ENCODE results near the gene SERPINA5.

SERPINA5 gene, protein sequence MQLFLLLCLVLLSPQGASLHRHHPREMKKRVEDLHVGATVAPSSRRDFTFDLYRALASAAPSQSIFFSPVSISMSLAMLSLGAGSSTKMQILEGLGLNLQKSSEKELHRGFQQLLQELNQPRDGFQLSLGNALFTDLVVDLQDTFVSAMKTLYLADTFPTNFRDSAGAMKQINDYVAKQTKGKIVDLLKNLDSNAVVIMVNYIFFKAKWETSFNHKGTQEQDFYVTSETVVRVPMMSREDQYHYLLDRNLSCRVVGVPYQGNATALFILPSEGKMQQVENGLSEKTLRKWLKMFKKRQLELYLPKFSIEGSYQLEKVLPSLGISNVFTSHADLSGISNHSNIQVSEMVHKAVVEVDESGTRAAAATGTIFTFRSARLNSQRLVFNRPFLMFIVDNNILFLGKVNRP
- total RNA-seq = 0 reads per million in 3 experiments

DNA sequence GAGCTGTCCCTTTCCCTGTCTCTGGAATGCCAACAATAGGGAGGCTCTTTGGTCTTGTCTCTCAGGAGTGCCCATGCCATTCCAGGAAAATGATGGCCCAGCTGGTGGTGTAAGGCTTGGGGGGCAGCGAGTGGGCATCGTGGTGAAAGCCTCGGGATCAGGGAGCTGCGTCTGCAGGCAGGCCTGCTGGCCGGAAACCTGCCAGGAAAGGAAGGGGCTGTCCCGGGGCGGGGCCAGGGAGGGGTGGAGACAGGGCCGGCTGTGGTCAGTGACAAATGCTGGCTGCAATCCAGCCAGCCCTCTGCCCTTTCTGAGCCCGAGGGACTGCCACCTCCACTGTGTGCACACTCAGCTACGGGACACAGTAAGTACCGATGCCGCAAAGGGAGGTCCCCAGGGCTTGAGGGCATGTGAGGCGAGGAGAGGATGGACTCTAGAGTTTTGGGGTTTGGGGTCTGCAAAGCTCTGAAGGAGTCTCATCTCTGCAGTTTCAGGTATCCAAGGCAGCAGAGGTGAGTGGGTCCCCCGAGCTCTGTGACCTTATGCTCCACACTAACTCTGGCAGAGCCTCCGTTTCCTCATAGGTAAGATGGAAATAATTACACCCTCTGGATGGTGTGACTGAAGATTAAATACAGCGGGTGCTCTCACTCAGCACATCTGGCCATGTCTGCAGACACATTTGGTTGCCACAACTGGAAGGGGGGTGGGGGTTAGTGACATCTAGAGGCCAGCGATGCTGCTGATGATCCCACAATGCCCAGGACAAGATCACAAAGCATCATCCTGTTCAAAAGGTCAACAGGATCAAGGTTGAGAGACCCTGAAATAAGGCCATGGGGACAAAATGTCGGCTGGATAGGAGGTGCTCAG is at the start of gene SERPINA5:
Gene SERPINA5 (plus strand): TSS at position 300 of the 873 bp plus-strand sequence. CDS start 5,937 bp downstream, outside the sequence.
- DNase-seq = no peak

DNA sequence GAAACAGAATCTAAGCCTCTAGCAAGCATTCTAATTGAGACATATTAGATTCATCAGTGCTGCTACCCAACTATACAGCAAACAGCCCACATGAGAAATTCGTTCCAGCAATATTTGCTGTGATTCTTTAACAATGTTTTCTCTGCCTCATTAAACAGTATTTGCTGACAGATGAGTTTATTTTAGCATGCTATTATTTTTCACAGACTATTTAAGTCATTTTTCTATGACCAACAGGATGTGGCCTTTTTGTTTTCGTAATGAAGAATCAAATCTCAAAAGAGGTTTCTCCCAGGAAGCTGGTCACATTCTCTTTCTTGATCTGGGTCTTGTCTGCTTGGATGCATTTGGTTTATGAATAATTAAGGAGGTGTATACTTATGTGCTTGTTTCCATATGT is 48.8 kb upstream of the SERPINA5 start:
- no peak for DNase-seq

DNA sequence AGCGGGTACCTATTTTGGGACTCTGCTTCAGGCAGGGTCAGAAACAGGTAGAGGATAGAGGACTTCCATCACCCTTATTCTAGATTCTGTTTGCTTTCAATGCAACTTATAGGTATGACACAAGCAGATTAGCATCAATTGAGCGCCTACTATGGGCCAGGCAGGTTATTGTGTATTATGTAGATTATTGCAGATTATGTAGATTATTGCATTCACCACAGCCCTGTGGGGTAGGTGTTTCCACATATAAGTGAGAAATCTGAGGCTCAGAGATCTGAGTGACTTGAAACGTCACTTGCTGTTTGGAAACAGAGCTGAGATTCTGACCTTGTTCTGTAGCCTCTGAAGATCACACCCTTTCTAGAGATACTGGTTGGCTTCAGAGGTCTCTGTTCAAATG is 45.7 kb upstream of the SERPINA5 start:
- DNase-seq = no peak

DNA sequence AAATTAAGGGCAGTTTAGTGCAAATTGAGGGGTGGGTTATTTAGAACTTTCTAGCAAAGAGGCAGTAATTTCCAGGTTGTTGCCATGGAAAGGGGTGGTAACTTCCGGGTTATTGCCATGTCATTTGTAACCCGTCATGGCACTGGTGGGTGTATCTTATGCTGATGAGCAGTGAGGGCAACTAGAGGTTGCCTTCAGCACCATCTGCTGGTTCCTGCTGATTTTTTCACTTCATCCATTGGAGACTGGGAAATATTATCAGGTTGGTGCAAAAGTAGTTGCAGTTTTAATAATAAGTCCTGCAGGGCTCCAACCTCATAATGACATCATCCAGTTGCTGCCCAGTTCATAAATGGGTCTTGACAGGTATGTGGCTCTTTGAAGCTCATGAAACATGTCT is 44.4 kb upstream of the SERPINA5 start:
- no peak for DNase-seq

DNA sequence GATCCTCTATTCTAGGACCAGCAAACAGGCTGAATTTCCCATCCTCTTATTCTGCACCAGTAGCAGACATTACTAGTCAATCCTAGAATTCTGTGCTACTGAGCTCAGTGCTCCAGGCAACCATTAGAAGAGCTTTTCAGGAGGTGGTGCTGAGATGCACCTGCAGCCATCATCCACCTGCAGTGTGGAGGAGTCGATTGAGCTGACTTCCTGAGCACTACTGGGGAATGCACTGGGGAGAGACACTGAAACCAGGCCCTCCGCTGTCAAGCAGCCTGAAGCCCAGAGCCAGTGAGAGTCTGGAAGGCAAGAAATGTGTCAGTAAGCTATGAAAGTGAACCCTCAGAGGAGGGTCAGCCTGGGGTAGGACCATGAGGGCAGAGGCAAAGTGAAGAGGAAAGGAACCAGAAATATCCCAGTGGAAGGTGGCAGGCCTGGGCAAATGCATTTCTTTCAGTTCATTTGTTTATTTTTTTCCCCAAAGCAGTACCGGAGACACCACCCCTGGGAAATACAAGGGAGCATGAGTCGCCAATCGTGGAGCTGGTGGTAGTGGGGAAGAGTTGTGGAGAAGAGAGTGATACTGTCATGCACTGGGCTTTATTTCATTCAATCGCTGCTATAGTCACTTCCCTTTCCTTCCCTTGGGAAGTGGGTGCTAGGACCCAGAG is 43.0 kb upstream of the SERPINA5 start:
- DNase-seq = no peak

DNA sequence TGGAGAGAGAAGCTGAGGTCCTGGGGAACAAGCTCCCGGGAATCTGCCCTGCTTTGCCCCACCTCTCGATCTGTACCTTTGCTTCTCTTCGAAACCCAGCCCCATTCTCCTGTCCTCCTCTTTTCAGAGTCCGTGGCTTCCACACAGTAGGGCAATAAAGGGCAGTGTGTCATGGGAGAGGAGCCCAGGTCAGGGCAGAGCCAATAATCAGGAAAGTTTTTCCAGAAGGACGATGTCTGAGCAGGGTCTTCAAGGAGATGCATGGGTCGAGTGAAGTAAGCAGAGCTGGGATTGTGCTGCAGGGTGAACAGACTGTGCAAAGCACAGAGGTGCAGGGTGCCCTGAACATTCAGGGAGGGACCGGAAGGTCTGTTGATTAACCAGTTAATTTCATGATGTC is 42.0 kb upstream of the SERPINA5 start:
- DNase-seq = no peak

DNA sequence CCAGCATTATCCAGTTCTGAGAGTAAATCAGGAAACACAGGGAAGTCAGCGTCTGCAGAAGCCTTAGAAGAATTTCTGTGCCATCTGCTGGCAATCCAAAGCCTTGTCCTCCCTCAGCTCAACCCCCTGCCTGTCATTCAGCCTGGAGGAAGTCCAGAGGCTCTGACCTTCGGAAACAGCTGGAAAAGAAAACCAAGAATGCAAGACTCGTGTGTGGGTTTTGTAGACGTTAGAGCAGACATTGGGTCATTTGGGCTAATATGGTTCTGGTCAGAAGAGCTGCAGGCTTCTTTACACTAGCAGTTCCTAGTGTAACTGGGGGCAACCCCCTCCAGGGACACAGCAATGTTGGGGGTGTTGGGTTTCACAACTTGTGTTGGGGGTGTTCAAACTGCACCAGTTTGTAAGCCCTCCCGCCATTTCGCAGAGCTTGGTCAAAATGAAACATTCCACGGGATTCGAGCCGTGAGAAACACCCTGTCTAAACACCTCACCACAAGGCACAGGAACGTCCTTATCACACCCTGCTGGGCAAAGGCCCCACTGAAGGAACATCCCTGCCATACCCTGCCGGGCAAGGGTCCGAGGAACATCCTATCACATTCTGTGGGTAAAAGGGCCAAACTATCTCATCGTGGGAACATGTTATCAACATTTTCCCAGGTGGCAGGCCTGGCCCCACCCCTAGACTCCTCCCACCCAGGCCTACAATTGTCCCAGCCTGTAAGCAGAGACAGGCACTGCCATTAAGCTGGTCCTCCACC is 41.0 kb upstream of the SERPINA5 start:
- DNase-seq = no peak

DNA sequence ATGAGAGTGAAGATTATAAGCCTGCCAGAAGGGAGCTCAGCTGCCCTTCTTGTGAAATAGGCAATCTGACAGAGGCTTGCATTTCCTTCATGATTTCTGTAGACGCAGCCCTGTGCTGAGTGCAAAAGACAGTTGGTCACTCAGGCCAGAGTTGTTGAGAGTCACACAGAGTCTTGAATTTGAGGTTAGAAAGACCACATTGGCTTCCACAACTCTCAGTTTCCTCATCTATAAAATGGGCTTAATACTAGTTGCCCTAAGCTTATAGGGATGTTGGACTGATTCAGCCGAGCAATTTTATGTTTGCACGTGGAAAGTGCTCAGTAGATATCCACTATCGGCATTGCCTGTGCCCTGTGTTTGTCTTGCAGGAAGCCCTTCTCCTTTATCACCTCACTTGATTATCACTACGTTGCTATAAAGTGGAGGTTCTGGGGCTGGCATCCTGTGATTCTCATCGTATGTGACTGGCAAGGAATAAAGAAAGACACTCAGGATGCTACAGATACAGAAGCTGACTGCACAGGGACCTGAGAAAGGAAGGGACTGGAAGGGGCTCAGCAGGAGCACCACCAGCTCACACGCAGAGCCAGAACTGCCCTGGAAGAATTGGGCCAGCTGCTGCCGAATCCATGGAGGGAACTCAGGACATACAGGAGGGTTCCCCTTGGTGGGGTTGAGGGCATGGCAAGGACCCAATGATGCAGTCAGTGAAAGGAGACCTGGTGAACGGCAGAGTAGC is 39.8 kb upstream of the SERPINA5 start:
- no peak for DNase-seq

DNA sequence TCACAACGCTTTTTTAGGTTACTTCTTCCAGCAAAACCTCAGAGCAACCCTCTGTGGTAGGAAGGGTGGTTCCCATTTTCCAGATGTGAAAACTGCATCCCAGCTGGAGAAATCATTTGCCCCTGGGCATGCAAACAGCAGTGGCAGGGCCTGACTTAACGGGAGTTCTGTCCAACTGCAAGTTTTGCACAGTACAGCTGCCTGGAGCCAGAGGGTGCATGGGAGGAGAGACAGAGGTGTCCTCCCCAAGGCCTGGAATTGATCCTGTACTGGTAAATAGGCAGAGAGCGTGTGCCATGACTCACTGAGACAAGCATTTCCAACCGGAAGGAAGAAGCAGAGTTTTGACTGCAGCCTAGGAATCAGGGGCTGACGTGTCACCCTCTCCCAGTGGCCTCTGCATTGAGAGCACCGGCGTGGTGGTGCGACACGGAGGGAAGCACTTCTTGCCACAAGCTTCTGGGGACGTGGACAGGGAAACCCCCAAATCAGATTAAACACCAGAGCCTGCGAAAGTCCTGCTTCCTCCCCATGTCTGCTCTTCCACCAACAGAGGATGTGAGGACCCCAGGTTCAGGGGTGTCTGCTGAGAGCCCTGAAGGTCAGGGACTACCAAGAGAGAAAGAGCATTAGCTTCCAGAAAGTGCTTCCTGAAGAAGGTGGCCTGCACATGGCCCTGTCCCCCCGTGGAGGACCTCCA is 39.0 kb upstream of the SERPINA5 start:
- no peak for DNase-seq

DNA sequence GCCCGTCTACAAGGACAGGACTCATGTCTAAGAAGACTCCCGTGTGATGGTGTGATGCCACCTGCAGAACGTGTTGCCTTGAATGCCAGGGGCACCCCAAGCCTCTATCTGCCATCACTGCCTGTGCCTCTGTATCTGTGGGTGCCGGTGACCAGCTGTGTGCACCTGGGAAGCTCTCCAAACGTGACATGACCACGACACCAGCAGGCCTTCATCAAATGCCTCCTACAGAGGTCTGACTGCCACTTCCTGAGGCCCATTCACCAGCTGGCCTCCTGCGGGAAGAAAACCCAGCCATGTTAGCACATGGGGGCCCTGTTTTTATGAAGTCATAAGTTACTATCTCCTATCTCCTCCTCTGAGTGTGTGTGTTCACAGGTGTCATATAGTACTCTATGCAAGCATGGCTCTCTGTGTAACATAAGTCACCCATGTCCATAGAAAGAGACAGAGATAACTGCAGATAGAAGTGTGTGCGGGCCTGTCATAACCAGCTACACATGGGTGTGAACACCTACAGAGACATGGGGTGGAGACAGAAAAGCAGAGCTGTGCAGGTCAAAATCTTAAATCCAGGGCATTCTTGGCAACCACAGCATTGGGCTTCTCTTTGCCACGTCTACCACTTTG is 38.3 kb upstream of the SERPINA5 start:
- no peak for DNase-seq

DNA sequence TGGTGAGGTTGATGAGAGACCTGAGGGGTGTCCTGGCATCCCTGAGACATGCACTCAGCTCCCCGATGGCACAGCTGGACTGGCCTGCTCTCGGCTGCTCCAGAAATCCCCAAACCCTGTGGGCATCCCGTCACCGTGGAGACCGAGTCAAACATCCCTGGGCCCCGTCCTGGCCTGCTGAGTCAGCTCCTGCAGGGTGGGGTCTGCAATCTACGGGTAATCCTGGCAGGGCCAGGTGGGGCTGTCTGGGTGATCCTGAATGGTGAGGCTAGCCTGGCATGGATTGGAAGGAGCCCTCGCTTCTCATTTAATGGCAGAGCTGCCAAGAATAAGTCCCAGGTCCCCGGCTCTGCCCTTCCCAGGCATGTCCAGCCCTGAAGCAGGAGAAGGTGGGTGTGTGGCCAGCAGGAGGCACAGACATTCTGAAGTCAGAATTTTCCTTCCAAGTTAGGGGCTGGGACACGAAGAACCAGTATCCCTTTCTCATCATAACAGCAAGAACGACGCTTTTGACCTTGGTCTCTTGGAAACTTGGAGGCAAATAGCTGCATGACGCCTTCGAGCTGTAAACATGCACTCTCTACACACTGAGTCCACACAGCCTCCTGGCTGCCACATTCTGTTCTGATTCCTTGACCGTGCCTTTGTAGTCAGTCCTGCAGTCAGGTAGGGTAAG is 37.6 kb upstream of the SERPINA5 start:
- DNase-seq = no peak

DNA sequence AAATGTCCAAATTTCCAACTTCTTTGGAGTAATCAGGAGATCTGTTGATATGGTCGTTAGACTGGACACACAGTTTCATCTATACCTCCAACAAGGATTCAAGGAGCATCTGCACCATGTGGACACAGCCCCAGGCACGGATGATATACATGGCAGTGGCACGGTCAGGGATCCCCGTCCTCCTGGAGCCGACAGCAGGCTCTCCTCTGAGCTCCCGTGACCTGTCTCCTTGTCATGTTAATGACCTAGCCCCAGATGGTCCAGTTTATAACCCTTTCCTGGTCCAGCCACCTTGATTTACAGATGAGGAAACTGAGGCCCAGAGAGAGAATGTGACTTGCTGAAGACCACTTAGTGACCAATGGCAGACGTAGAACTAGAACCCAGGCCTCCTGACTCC is 36.5 kb upstream of the SERPINA5 start:
- DNase-seq = no peak

DNA sequence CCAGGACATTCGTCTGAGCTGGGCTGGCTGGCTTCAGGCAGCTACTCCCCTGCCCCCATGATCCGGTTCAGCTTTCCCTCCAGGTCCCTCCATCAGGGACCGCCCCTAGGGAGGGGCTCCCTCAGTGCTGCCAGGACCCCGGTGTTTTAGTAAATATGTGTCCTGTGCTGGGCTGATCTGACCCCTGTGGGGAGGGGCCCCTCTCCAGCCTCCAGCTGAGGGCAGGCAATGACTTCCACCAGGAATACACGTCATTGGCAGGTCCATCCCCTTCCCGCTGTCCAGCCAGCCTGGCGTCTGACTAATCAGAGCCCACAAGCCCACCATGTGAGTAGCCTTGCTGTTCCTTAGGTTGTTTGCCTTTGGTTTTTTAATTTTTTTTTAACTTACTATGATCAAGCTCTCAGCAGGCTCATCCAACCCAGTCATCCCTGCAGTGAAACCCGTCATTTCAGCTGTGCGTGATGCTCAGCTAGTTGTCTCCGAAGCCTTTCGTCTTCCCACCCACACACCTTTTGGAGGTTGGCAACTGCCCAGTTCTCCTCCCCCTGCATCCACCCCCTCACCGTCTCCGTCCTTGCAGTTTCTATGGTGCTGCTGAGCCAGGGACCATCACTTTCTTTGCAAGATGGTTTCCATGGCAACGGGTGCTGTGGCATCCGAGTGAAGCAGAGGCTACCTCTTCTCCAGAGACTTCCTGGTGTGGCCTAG is 35.9 kb upstream of the SERPINA5 start:
- no peak for DNase-seq

DNA sequence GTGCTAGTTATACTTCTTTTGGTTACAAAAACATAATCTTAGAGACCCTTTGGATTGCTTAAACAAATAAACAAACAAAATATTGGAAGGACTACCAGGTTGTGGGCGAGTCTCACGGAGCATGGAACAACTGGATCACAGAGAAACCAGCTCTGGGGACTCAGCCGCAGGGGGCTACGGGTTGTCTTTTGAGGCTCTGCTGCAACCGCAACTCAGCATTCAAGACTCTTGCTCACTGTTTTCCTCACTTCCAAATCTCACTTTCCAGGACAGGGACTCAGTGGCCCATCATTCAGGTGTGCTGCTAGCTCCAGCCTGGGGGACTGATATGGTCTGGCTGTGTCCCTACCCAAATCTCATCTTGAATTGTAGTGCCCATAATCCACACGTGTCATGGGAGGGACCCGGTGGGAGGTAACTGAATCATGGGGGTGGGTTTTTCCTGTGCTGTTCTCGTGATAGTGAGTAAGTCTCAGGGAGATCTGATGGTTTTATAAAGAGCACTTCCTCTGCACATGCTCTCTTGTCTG is 34.0 kb upstream of the SERPINA5 start:
- no peak for DNase-seq

DNA sequence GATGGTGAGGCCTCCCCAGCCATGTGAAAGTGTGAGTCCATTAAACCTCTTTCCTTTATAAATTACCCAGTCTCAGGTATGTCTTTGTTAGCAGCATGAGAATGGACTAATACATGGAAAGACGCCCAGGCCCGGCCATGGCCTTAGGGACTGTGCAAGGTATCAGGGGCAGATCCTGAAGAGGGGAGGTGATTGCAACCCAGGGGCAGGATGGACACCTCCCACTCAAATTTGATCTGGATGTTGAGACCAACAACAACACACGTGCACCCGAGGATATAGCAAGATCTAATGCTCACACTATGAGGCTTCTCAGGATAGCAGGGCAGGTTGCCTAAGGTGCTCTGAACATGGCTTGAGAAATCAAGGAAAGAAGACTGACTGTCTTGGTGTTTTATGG is 33.5 kb upstream of the SERPINA5 start:
- DNase-seq = no peak

DNA sequence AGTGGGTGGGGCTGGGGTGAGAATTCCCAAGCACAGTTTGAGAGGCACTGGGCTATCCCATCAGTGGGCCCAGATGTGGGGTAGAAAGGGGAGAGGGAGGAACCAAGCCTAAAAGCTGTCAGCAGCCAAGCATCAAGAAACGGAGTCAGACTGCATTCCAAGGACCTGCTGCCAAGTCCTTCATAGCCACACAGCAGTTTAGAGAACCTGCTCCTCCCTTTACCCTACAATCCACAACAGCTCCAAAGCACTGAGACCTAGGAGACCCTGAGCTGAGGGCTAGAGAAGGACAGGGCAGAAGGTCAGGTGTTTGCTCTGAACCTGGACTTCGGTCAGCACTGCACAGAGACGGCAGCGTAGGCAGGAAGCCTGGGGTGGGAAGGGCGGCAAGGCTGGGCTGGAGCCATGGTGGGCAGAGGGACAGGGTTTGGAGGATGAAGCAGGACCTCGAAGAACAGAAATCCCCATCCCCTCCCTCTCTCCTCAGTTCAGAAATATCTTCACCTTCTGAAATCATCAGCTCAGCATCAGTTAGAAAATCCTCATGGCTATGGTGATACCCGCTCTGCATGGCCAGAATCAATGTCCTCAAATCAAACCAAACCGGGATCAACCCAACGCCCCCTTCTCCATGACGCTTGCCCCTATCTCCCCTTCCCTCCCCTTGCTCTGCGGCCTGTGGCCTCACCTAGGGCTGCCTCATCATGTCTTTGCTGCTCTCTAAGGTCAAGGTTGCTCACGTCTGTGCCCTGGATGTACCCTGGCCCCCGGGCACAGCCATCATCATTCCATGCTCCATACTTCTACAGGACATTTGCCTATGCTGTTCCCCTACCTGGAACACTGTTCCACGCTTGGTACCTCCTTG is 32.9 kb upstream of the SERPINA5 start:
- DNase-seq = no peak

DNA sequence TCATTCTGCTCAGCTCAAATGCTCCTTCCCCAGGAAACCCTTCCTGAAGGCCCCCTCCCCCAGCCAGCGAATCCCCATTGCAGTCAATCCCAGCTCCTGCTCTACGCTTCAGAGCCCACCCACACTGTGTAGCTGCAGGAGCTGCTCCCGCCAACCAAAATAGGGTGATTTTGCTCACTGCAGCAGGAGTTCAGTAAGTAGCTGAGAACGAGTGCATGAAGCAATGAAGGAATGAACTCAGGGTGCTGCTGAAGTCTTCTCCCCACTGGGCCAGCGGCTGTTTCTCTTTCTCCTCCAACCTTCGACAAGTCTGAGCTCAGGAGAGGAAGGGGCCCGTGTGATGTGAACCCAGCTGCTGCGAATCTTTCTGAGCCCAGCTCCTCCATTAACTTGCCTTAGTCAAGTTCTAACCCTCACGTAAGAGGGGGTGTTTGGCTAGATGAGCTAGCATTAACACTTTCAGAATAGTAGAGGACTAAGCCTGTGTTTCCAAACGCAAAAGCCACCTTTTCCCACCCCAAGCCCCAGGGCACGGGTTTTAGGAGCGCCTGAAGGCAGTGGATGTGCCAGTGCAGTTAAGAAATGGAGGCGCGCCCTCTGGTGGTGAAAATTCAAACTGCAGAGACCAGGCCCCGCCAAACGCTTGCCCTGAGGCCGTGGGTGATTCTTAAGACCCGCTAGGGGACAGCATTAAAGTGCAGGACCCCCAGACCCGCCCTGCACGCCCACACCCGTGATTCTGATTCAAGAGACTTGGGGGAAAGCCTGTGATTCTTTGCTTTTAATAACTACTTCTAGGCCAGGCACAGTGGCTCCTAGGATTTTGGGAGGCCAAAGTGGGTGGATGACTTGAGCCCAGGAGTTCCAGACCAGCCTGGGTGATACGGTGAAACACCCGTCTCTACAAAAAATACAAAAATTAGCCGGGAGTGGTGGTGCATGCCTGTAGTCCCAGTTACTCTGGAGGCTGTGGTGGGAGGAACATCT is 31.9 kb upstream of the SERPINA5 start:
- no peak for DNase-seq
